Cortex of kidney (tissue), 1 donor: ENCODE measurements around the gene MBNL2.

ENCODE experiments used
- DNase-seq: peaks from one replicate; lab custom pipeline; 2025; lab: John Stamatoyannopoulos, UW

The MBNL2 gene

GRCh38 chr13:97253581-97254293 lies 31.6 kb downstream of the MBNL2 start:
- DNase-seq = no peak

- DNase-seq = no peak
Measured at GRCh38 chr13:97254816-97255215, 32.7 kb downstream of the MBNL2 start.

- no peak for DNase-seq
Measured at GRCh38 chr13:97255515-97256021, 33.4 kb downstream of the MBNL2 start.

- no peak for DNase-seq
Measured at GRCh38 chr13:97256343-97256783, 34.2 kb downstream of the MBNL2 start.

GRCh38 chr13:97257228-97257755 lies 35.2 kb downstream of the MBNL2 start:
- DNase-seq = no peak

GRCh38 chr13:97257800-97258799 lies 36.0 kb downstream of the MBNL2 start:
- no peak for DNase-seq

GRCh38 chr13:97258801-97259200 lies 36.7 kb downstream of the MBNL2 start:
- no peak for DNase-seq

- no peak for DNase-seq
Measured at GRCh38 chr13:97259410-97259797, 37.3 kb downstream of the MBNL2 start.

GRCh38 chr13:97259798-97260714 lies 37.9 kb downstream of the MBNL2 start:
- no peak for DNase-seq

GRCh38 chr13:97261254-97262005 lies 39.3 kb downstream of the MBNL2 start:
- DNase-seq = no peak

GRCh38 chr13:97262058-97262457 lies 39.9 kb downstream of the MBNL2 start:
- DNase-seq = no peak

GRCh38 chr13:97263160-97263559 lies 41.0 kb downstream of the MBNL2 start:
- no peak for DNase-seq

GRCh38 chr13:97264663-97265062 lies 42.5 kb downstream of the MBNL2 start:
- no peak for DNase-seq

- DNase-seq = no peak
Measured at GRCh38 chr13:97266332-97266731, 44.2 kb downstream of the MBNL2 start.

- no peak for DNase-seq
Measured at GRCh38 chr13:97266772-97267417, 44.8 kb downstream of the MBNL2 start.

GRCh38 chr13:97267418-97268059 lies 45.4 kb downstream of the MBNL2 start:
- no peak for DNase-seq

- no peak for DNase-seq
Measured at GRCh38 chr13:97268772-97269171, 46.6 kb downstream of the MBNL2 start.

GRCh38 chr13:97269603-97270002 lies 47.5 kb downstream of the MBNL2 start:
- no peak for DNase-seq

- DNase-seq = no peak
Measured at GRCh38 chr13:97272526-97272925, 50.4 kb downstream of the MBNL2 start.
